PFSK-1 (cell line): Measurements from ENCODE around the gene NFIA.
A peak's percentile ranks its signal among the peaks of the same experiment; 100 is the strongest.

ENCODE experiments used
- FOXP2 ChIP-seq: optimal IDR thresholded peaks from 2 replicates; pipeline ENCODE3; 2011; ENCODE audit warnings: borderline replicate concordance, control low read depth, inconsistent platforms; ENCODE audit not compliant: insufficient read depth; ENCODE audit errors: extremely low read length, extremely low read depth
- POLR2AphosphoS5 ChIP-seq: IDR thresholded peaks from 2 replicates; pipeline ENCODE4 v1.6.1; 2012; ENCODE audit warnings: low read depth, mild to moderate bottlenecking, control low read depth, low read length, moderate library complexity
- REST ChIP-seq, 2 experiments: IDR thresholded peaks; 2 replicates each; pipeline versions ENCODE4 v1.6.1 to v1.8.0; 2011 to 2012; ENCODE audit warnings: low read depth in 2 of 2, low read length in 2 of 2, control low read depth in 1 of 2, inconsistent platforms in 1 of 2, mild to moderate bottlenecking in 1 of 2, moderate library complexity in 1 of 2; ENCODE audit not compliant: insufficient read depth in 1 of 2
- SIN3A ChIP-seq: IDR thresholded peaks from 2 replicates; pipeline ENCODE4 v1.6.1; 2012; ENCODE audit warnings: mild to moderate bottlenecking, low read length, moderate library complexity, borderline replicate concordance; ENCODE audit not compliant: insufficient read depth
- TAF1 ChIP-seq: IDR thresholded peaks from 2 replicates; pipeline ENCODE4 v1.6.1; 2012; ENCODE audit warnings: low read length, control low read depth, borderline replicate concordance; ENCODE audit not compliant: insufficient read depth

Gene NFIA

GRCh38 chr1:61225478-61225877, 143.1 kb downstream of the NFIA start:
- no peak for TF ChIP-seq FOXP2
- TF ChIP-seq POLR2AphosphoS5, result no peak
- no peak for TF ChIP-seq SIN3A
- TF ChIP-seq TAF1, result no peak
- no peak for TF ChIP-seq REST (IDR thresholded peaks at IDR 0.05; ENCODE audit: insufficient read depth in 1 of 2, low read depth in 2 of 2, low read length in 2 of 2)

GRCh38 chr1:61226791-61227567, 144.6 kb downstream of the NFIA start:
- TF ChIP-seq SIN3A (no peak), POLR2AphosphoS5 (no peak), REST (IDR thresholded peaks at IDR 0.05; ENCODE audit: insufficient read depth in 1 of 2, low read depth in 2 of 2, low read length in 2 of 2) (0 out of 4 replicates have a peak, but pooled peaks of 1 of the 2 experiments have one; percentile 35), FOXP2 (no peak), TAF1 (no peak)

GRCh38 chr1:61227857-61228550, 145.6 kb downstream of the NFIA start:
- TF ChIP-seq TAF1 (peak; percentile 63; the same call in 1 of the 2 replicates), REST (IDR thresholded peaks at IDR 0.05; ENCODE audit: insufficient read depth in 1 of 2, low read depth in 2 of 2, low read length in 2 of 2) (no peak), SIN3A (no peak), FOXP2 (no peak)

- TF ChIP-seq SIN3A (no peak), FOXP2 (no peak), TAF1 (no peak), POLR2AphosphoS5 (no peak), REST (IDR thresholded peaks at IDR 0.05; ENCODE audit: insufficient read depth in 1 of 2, low read depth in 2 of 2, low read length in 2 of 2) (no peak)
These were observed 148.2 kb downstream of the NFIA start for GRCh38 chr1:61230523-61230922.
